Medulla oblongata (tissue), 1 donor: ENCODE data around the gene GRM8.
A peak's percentile ranks its signal among the peaks of the same experiment; 100 is the strongest.

Source experiments
- DNase-seq: peaks from one replicate; pipeline ENCODE4 v3.0.0-alpha.2; 2015; ENCODE audit errors: extremely low spot score

GRM8 gene

GRCh38 chr7:127146746-127147536 lies 105.8 kb downstream of the GRM8 start:
- no peak for DNase-seq

DNA sequence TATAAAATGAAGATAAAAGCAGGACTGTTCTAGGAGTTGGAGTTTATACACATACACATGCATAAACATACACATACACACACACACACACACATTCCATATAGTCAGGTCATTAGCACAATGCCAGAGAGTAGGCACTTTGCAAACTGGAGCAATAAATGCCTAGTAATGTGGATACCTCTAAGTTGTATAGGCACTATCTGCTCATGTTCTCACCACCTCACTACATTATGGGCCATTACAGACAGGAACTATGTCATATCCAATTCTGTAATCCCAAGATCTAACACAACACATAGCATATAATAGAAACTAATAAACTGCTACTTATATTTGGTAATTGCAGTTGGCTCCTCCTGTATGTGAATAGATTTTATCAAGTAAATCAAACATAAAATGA lies 115.6 kb downstream of the GRM8 start:
- no peak for DNase-seq

DNA sequence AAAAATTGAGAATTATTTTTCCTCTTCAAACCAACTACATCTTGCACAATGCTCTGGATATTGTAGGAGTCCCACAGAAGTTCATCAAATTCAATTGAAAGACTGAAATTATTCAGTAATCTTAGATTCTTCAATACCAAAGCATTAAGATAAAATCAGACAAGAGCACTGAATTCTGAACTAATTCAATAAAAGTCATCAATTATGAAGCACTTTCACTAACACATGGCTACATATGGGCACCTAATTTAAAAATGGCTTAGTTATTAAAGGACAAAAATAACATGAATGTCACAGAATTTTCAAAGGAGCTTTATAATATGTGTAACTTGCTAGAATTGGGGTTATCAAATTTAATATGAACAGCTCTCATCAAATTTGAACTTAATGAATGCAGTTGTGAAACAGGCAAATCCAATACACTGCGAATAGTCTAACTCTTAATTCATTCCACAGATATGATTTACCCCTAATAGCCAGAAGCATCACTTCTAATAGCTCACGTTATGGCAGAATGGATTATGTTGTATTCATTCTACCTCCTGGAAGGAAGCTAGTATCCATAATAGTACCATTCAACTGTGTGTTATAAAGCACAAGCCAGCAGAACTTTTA lies 116.8 kb downstream of the GRM8 start:
- no peak for DNase-seq

DNA sequence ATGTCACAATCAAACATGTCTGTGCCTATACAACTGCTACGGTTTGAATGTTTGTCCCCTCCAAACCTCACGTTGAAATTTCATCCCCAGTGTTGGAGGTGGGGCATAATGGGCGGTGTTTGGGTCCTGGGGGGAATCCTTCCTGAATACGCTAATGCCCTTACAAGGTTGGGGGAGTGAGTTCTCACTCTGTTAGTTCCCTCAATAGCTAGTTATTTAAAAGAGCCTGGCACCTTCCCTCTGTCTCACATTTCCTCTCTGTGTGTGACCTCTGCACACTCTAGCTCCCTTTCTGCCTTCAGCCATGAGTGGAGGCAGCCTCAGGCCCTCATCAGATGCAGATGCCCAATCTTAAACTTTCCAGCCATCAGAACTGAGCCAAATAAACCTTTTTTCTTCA lies 129.5 kb downstream of the GRM8 start:
- DNase-seq, result no peak

- no peak for DNase-seq
Observed at GRCh38 chr7:127119517-127119916, 133.2 kb downstream of the GRM8 start.

- no peak for DNase-seq
Observed at GRCh38 chr7:127114742-127115265, 137.9 kb downstream of the GRM8 start.

GRCh38 chr7:127107601-127108007 lies 145.1 kb downstream of the GRM8 start:
- peak; percentile 75 for DNase-seq

DNA sequence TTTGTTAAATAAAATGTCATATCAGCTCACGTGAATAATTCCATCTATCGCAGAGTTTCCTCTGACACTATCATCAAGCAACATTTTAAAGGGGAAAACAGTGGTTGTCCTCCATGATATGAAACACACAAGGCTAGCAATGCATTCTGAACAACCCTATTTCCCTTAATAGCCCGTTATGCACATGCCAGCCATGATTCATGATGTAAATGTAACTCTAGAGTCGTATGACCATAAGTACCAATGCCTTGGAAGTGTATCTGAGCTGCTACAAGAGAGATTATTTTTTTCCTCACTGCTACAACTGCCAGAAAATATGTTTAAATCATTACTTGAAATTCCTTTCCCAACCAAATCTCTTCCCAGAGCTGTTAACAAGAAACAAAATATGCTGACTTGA lies 159.4 kb downstream of the GRM8 start:
- DNase-seq, result no peak

- DNase-seq, result no peak
Observed at GRCh38 chr7:127091620-127092019, 161.1 kb downstream of the GRM8 start.

DNA sequence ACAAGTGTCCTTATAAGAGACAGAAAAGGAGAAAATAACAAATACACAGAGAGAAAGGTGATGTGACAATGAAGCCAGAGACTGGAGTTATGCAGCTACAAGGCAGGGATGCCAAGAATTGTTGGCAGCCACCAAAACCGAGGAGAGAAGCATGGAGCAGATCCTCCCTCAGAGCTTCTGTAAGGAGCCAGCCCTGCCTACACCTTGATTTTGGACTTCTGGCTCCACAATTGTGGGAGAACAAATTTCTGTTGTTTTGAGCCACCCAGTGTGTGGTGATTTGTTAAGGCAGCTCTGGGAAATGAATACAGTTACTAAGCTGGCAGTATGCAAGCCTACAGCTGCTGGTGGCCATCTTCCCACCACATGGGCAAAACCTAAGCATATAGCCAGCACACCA lies 163.6 kb downstream of the GRM8 start:
- DNase-seq, result no peak

DNA sequence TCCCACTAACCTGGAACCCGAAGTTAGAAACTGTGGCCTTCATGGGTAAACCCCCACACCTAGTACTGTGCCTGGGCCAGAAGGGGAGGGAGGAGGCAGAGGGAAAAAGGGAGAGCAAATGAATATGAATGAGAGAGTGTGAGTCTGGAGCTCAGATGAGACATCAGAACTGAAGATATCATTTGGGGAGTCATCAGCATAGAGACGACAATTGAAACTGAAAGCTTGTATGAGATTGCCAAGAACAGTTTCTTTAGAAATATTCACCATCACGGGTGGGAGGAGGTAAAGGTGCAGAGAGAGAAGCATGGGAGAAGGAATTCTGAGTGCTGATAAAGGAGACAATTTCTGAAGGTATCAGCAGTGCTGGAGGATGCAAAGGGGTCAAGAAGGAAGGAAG lies 171.2 kb downstream of the GRM8 start:
- no peak for DNase-seq

GRCh38 chr7:127080576-127080975 lies 172.2 kb downstream of the GRM8 start:
- no peak for DNase-seq

DNA sequence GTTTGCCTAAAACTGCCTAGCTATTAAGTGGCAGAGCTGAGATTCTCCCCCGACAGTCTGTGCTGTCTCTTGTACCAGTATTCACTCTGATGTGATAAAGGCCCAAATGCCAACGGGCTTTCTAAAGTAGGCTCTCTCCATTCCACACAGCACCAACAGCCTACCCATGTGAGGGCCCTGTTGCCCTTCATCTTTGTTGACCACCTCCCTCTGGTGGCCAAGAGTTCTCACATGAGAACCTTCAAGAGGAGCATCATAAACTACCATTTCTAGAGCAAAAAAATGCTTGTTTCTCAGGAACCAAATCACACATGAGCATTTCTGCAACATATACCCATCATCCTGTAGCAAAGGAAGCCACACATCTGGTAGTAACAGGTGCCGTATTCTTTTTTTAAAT lies 185.8 kb downstream of the GRM8 start:
- no peak for DNase-seq

DNA sequence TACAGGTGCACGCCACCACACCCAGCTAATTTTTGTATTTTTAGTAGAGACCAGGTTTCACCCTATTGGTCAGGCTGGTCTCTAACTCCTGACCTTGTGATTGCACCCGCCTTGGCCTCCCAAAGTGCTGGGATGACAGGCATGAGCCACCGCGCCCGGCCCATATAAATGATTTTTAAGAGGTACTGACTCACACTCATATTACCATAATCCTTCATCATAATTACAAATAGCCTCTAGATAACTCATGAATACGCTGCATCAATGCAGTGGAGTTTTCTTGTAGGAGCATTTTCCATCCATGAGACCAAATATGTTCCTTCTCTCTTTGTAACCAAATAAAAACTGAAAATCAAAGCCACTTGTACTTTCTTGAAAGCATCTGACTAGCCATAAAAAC lies 193.3 kb downstream of the GRM8 start:
- no peak for DNase-seq

GRCh38 chr7:127057918-127058317 lies 194.8 kb downstream of the GRM8 start:
- no peak for DNase-seq

DNA sequence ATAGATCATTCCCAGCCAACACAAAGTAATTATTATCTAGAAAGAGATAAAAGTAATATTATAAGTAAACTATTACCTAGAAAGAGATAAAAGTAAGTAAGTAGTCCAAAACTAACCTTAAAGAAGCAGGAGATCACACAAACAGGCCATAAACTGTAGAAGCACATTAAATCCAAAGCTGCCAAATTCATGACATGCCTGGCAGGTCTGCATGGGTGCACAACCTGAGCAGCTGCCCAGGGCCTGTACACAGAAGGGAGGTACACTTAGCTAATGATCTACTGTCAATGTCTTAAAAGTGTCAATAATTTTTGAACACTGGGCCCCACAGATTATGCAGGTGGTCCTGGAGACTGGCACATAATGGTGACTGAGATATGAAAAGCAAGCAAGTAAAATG lies 196.5 kb downstream of the GRM8 start:
- DNase-seq, result no peak

DNA sequence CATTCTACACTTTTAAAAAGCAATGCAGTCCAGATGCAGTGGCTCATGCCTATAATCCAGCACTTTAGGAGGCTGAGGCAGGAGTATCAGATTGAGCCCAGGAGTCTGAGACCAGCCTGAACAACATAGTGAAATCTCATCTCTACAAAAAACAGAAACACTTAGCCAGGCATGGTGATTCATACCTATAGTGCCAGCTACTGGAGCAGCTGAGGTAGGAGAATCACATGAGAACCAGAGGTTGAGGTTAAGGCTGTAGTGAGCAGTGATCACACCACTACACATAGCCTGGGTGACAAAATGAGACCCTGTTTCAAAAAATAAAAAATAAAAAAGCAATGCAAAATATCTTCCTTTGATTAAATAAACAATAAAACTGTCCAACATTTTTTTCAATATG lies 205.2 kb downstream of the GRM8 start:
- DNase-seq, result no peak

DNA sequence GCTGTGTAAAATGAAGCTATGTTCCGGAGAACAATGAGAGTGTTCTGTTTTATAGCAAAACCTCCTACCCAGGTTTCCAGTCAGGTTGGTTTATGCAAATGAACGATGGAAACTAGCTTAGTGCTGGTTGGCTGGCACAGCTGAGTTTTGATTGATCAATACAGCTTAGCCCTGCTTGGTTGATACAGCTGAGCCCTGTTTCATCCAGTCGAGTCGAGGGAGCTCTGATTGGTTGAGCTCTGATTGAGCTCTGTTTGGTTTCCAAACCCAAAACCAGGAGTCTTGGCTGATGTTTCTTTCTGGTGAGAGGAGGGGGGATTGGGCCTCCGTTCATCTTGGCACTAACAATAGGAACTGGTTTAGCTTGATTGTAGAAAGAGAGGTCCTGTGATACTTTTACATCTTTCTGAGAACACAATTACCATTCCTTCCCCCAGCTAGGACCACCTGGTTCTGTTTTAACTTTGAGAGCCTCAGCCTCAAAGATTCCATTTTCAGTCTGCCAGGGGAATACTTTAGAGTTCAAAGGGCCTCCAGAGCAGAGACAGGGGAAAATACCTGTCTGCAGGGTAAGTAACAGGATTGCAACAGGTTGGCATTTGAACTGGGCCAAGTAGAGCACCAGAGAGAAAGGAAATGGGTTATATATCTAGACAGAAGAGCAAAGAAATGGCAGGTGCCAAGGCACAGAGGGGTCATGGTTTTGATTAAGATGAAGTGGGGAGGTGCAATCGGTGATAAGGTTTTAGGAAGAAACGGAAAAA lies 210.9 kb downstream of the GRM8 start:
- DNase-seq, result no peak

GRCh38 chr7:127040042-127040441 lies 212.7 kb downstream of the GRM8 start:
- no peak for DNase-seq

DNA sequence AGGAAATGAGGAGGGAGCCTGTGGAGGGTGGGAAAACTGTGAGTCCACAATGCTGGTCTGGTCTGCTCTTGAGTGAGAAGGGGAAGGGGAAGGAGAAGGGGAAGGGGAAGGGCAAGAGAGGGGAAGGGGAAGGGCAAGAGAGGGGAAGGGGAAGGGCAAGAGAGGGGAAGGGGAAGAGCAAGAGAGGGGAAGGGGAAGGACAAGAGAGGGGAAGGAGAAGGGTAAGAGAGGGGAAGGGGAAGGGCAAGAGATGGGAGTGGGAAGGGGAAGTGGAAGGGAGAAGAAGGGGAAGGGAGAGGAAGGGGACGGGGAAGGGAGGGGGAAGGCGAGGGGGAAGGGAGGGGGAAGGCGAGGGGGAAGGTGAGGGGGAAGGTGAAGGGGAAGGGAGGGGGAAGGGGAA lies 213.2 kb downstream of the GRM8 start:
- no peak for DNase-seq

DNA sequence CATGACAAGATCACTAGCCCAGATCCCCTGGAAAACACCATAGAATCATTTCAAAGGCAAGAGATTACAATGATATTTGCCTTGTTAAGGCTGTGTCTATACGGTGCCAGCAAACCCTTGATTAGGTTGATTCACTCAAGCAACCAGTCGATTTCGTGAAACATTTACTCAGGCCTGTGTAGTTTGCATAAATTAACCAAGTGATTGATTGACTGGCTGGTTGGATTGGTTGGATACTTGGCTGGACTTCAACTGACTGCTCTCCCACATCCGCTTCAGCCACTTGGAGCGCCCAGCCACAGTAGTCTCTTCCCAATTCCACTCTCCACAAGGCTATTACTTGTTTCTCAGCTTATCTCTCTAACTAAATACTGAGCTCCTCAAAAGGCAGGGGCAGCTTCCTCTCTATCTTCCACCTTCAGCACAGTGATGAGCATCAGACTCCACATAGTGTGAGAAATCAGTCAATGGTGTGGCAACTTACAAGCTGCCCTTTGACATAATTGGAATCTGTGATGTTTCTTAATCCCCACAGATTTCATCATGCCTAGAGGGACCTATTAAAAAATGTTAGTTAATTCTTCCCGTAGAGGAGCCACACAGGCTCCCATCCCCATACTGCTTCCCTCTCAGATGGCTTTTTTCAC lies 217.4 kb downstream of the GRM8 start:
- no peak for DNase-seq

DNA sequence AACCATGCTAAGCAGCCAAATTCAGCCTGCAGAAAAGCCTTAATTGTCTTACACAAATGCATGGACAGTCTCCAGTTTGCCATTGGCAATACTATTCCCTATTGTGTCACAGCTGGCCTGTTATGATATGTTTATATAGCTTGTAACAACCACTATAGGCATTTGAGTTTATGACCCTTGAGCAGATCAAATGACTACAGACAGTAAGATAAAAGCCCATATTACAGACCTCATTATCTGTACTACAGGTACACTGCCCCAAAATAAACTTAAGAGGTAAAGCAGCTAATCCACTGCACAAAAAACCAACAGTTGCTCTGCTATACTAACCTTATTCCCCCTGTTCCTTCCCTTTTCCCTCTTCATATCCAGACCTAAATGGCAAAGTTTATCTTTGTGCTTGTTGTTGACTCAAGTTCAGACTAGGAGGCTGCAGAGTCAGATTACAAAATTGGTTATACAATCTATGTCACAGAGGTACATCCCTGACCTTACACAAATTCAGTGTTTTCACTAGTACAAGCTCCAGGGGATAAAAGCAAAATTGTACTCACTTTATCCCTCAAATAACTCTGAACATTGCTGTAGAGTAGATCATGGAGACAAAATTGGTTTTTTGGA lies 218.4 kb downstream of the GRM8 start:
- DNase-seq, result no peak
